ENCODE measurements around the gene KCNN2. TPM values are rescaled to one million over a fixed set of nuclear protein-coding genes. Genes with fewer than 3 reads are reported as not detected.

The KCNN2 gene
- total RNA-seq, 4 donors from 2014 or later: 0.19 to 1.4 (median 0.19) TPM; not detected in 1

- TF ChIP-seq CTCF (IDR thresholded peaks at IDR 0.05): no peak
- DNase-seq (ENCODE audit: low spot score) (no peak), ATAC-seq (ENCODE audit: low FRiP score) (no peak)
These were observed 26.5 kb upstream of the KCNN2 start for GRCh38 chr5:114335391-114335790.

- no peak for ATAC-seq (ENCODE audit: low FRiP score)
- DNase-seq (ENCODE audit: low spot score): no peak
These were observed 22.8 kb upstream of the KCNN2 start for GRCh38 chr5:114339108-114339507.

GRCh38 chr5:114346181-114346580 is 15.7 kb upstream of the KCNN2 start:
- ATAC-seq (ENCODE audit: low FRiP score) (no peak), DNase-seq (ENCODE audit: low spot score) (no peak)
- TF ChIP-seq CTCF (IDR thresholded peaks at IDR 0.05): no peak

More at GRCh38 chr5:114339108-114339507, 22.8 kb upstream of the KCNN2 start:
- no peak for TF ChIP-seq CTCF (IDR thresholded peaks at IDR 0.05)

- no peak for DNase-seq (ENCODE audit: low spot score)
- ATAC-seq (ENCODE audit: low FRiP score): no peak
- TF ChIP-seq CTCF (IDR thresholded peaks at IDR 0.05): no peak
These were observed 6.6 kb upstream of the KCNN2 start for GRCh38 chr5:114355086-114355830.

- DNase-seq (ENCODE audit: low spot score) (no peak), ATAC-seq (ENCODE audit: low FRiP score) (no peak)
- no peak for TF ChIP-seq CTCF (IDR thresholded peaks at IDR 0.05)
These were observed 3.5 kb upstream of the KCNN2 start for GRCh38 chr5:114358329-114358728.

- no peak for TF ChIP-seq CTCF (IDR thresholded peaks at IDR 0.05)
- DNase-seq (ENCODE audit: low spot score): no peak
- no peak for ATAC-seq (ENCODE audit: low FRiP score)
These were observed 1.5 kb upstream of the KCNN2 start for GRCh38 chr5:114360357-114360756.
